H1 (cell line): Measurements from ENCODE around the gene MEP1A. TPM values are rescaled to one million over a fixed set of nuclear protein-coding genes. Genes with fewer than 3 reads are reported as not detected.

Source experiments
- CTCF ChIA-PET: fragments of 300-600 bp; sonication (Branson Sonifier 250); formaldehyde crosslinking; loops from one replicate; lab custom pipeline; 2021; ENCODE audit not compliant: partially characterized antibody; lab: Charles Lee
- POLR2A ChIA-PET: fragments of 300-600 bp; sonication (Branson Sonifier 250); formaldehyde crosslinking; loops from one replicate; lab custom pipeline; 2021; ENCODE audit warnings: inconsistent platforms; ENCODE audit not compliant: partially characterized antibody; lab: Charles Lee
- DNase-seq, 2 experiments: peaks; one replicate each; pipeline versions ENCODE4 v3.0.0 to v3.0.0-alpha.2; 2010 to 2022; ENCODE audit warnings: low spot score in 2 of 2, low read depth in 1 of 2, mixed read lengths in 1 of 2
- FAIRE-seq: peaks from 2 replicates; lab custom pipeline; 2011; peaks lifted over from hg19 to GRCh38; lab: Jason Lieb, UNC
- H2AFZ ChIP-seq: 2 replicates; pipeline ENCODE4 v1.8.1; 2012; ENCODE audit warnings: low read length, inconsistent platforms
- H2AK5ac ChIP-seq: 2 replicates; pipeline ENCODE4 v1.6.1; 2013; ENCODE audit warnings: low read depth, low read length
- H2BK120ac ChIP-seq: replicated peaks from 2 replicates; pipeline ENCODE3; 2013; ENCODE audit warnings: low read depth, low read length, inconsistent platforms
- H2BK12ac ChIP-seq: 2 replicates; pipeline ENCODE4 v1.6.1; 2013; ENCODE audit warnings: low read depth, low read length
- H2BK15ac ChIP-seq: 2 replicates; pipeline ENCODE4 v1.6.1; 2013; ENCODE audit warnings: low read length
- H2BK20ac ChIP-seq: 2 replicates; pipeline ENCODE4 v1.6.1; 2013; ENCODE audit warnings: low read length
- H2BK5ac ChIP-seq: 2 replicates; pipeline ENCODE4 v1.6.1; 2013; ENCODE audit warnings: low read depth, low read length
- H3K14ac ChIP-seq: 2 replicates; pipeline ENCODE4 v1.6.1; 2013; ENCODE audit warnings: inconsistent platforms; ENCODE audit not compliant: insufficient read length
- H3K18ac ChIP-seq: 2 replicates; pipeline ENCODE4 v1.6.1; 2013; ENCODE audit warnings: low read length; ENCODE audit errors: extremely low read depth
- H3K23ac ChIP-seq: 2 replicates; pipeline ENCODE4 v1.6.1; 2013; ENCODE audit warnings: inconsistent platforms; ENCODE audit not compliant: insufficient read length
- H3K23me2 ChIP-seq: 2 replicates; pipeline ENCODE4 v1.6.1; 2013; ENCODE audit warnings: low read depth, low read length
- H3K27ac ChIP-seq: 2 replicates; pipeline ENCODE4 v1.6.1; 2011; ENCODE audit warnings: low read depth, low read length, inconsistent platforms
- H3K27me3 ChIP-seq, 4 experiments: replicated peaks in 1 of 4; 1 replicate in 1 of 4; 2 replicates in 3 of 4; pipeline versions ENCODE4 v1.6.1 to v1.8.1; 2011 to 2013; ENCODE audit warnings: low read length in 3 of 4, mild to moderate bottlenecking in 3 of 4, inconsistent platforms in 2 of 4, mixed read lengths in 2 of 4, moderate library complexity in 1 of 4; ENCODE audit not compliant: control insufficient read depth in 3 of 4, insufficient read depth in 3 of 4; ENCODE audit errors: extremely low read depth in 1 of 4
- H3K36me3 ChIP-seq, 4 experiments: 2 replicates each; pipeline versions ENCODE4 v1.6.1 to v1.8.1; 2011 to 2013; ENCODE audit warnings: mild to moderate bottlenecking in 4 of 4, low read length in 3 of 4, moderate library complexity in 2 of 4, control low read depth in 1 of 4, inconsistent platforms in 1 of 4; ENCODE audit not compliant: insufficient read depth in 4 of 4, control insufficient read depth in 2 of 4
- H3K4ac ChIP-seq: replicated peaks from 2 replicates; pipeline ENCODE3; 2013; ENCODE audit warnings: low read length, low read depth, mixed read lengths, inconsistent platforms; ENCODE audit not compliant: insufficient read length
- H3K4me1 ChIP-seq, 4 experiments: replicated peaks in 1 of 4; 1 replicate in 1 of 4; 2 replicates in 3 of 4; pipeline versions ENCODE4 v1.6.1 to v1.8.1; 2011 to 2013; ENCODE audit warnings: low read length in 3 of 4, inconsistent platforms in 2 of 4, mixed read lengths in 1 of 4; ENCODE audit not compliant: insufficient read depth in 4 of 4, control insufficient read depth in 3 of 4
- H3K4me2 ChIP-seq, 2 experiments: 2 replicates each; pipeline versions ENCODE4 v1.6.1 to v1.8.1; 2011 to 2013; ENCODE audit warnings: low read depth in 2 of 2, low read length in 2 of 2, control low read depth in 1 of 2, inconsistent platforms in 1 of 2, mild to moderate bottlenecking in 1 of 2; ENCODE audit not compliant: insufficient read depth in 1 of 2
- H3K4me3 ChIP-seq, 4 experiments: fragments of 200-600, 300-600 bp in 1 of 4; sonication (generic), shearing (Covaris generic), sonication (Bioruptor Twin) in 1 of 4; 2 replicates each; pipeline versions ENCODE4 v1.5.1 to v1.8.1; 2011 to 2016; ENCODE audit warnings: low read length in 4 of 4, low read depth in 3 of 4, control low read depth in 2 of 4, inconsistent platforms in 2 of 4, mild to moderate bottlenecking in 2 of 4, mixed read lengths in 1 of 4, moderate library complexity in 1 of 4; ENCODE audit not compliant: insufficient read depth in 2 of 4; ENCODE audit errors: extremely low read depth in 1 of 4
- H3K56ac ChIP-seq: replicated peaks from 2 replicates; pipeline ENCODE3; 2013; ENCODE audit warnings: low read depth, mild to moderate bottlenecking, mixed read lengths, low read length, inconsistent platforms; ENCODE audit not compliant: insufficient read length
- H3K79me1 ChIP-seq: 2 replicates; pipeline ENCODE4 v1.6.1; 2013; ENCODE audit warnings: low read depth, low read length, control low read depth
- H3K79me2 ChIP-seq, 2 experiments: 2 replicates each; pipeline versions ENCODE4 v1.6.1 to v1.8.1; 2012 to 2013; ENCODE audit warnings: low read length in 2 of 2, mild to moderate bottlenecking in 2 of 2, inconsistent platforms in 1 of 2; ENCODE audit not compliant: insufficient read depth in 2 of 2, control insufficient read depth in 1 of 2
- H3K9ac ChIP-seq, 4 experiments: replicated peaks in 1 of 4; 1 replicate in 1 of 4; 2 replicates in 3 of 4; pipeline versions ENCODE4 v1.6.1 to v1.8.1; 2011 to 2013; ENCODE audit warnings: low read depth in 3 of 4, low read length in 3 of 4, control low read depth in 2 of 4, mild to moderate bottlenecking in 2 of 4, moderate library complexity in 2 of 4, inconsistent platforms in 1 of 4; ENCODE audit errors: extremely low read depth in 1 of 4
- H3K9me3 ChIP-seq, 2 experiments: 2 replicates each; pipeline versions ENCODE4 v1.6.1 to v1.8.1; 2012 to 2013; ENCODE audit warnings: mild to moderate bottlenecking in 2 of 2, moderate library complexity in 2 of 2, control low read depth in 1 of 2, inconsistent platforms in 1 of 2, low read depth in 1 of 2, low read length in 1 of 2, mixed read lengths in 1 of 2; ENCODE audit not compliant: insufficient read depth in 2 of 2
- H4K20me1 ChIP-seq, 2 experiments: replicated peaks in 1 of 2; 2 replicates each; pipeline versions ENCODE3 to v1.8.1; 2011 to 2013; ENCODE audit warnings: inconsistent platforms in 2 of 2, low read length in 2 of 2, mild to moderate bottlenecking in 1 of 2; ENCODE audit not compliant: insufficient read depth in 2 of 2, control insufficient read depth in 1 of 2
- H4K5ac ChIP-seq: 2 replicates; pipeline ENCODE4 v1.6.1; 2013; ENCODE audit warnings: low read length, low read depth, mixed read lengths, inconsistent platforms; ENCODE audit not compliant: insufficient read length
- H4K8ac ChIP-seq: 2 replicates; pipeline ENCODE4 v1.8.0; 2013; ENCODE audit warnings: mild to moderate bottlenecking, moderate library complexity, low read length, inconsistent platforms; ENCODE audit not compliant: insufficient read depth; ENCODE audit errors: extremely low read depth
- H4K91ac ChIP-seq: replicated peaks from 2 replicates; pipeline ENCODE3; 2013; ENCODE audit warnings: low read length, mixed read lengths, inconsistent platforms; ENCODE audit not compliant: insufficient read length
- ASH2L ChIP-seq: fragments of 200-600, 300-600 bp; sonication (generic); IDR thresholded peaks from one replicate; pipeline ENCODE4 v1.7.1; 2017; ENCODE audit warnings: low read length
- CEBPB ChIP-seq: IDR thresholded peaks from 2 replicates; pipeline ENCODE4 v1.6.1; 2012; ENCODE audit warnings: low read depth, low read length
- CHD1 ChIP-seq: IDR thresholded peaks from 2 replicates; pipeline ENCODE4 v1.6.1; 2012; ENCODE audit warnings: low read depth, low read length, improper control_type of control experiment
- EP300 ChIP-seq, 2 experiments: IDR thresholded peaks; 1 replicate in 1 of 2; 2 replicates in 1 of 2; pipeline ENCODE4 v1.6.1; 2011 to 2012; ENCODE audit warnings: low read depth in 2 of 2, low read length in 2 of 2, mild to moderate bottlenecking in 2 of 2, borderline replicate concordance in 1 of 2, inconsistent platforms in 1 of 2, moderate library complexity in 1 of 2
- KDM1A ChIP-seq: fragments of 200-600, 300-600 bp; sonication (generic); IDR thresholded peaks from 2 replicates; pipeline ENCODE4 v1.7.1; 2016; ENCODE audit warnings: mild to moderate bottlenecking, low read length, borderline replicate concordance
- PHF8 ChIP-seq: fragments of 200-600 bp; sonication (generic); conservative IDR thresholded peaks from 2 replicates; pipeline ENCODE4 v1.7.1; 2012; ENCODE audit warnings: low read depth, mild to moderate bottlenecking, inconsistent platforms, low read length, moderate library complexity
- RBBP5 ChIP-seq: IDR thresholded peaks from 2 replicates; pipeline ENCODE4 v1.7.1; 2012; ENCODE audit warnings: low read depth, mild to moderate bottlenecking, inconsistent platforms, low read length, moderate library complexity, borderline replicate concordance
- RNF2 ChIP-seq: fragments of 200-900, 300-1000 bp; sonication (generic); IDR thresholded peaks from 2 replicates; pipeline ENCODE4 v1.7.1; 2016; ENCODE audit warnings: borderline replicate concordance, low read depth, mild to moderate bottlenecking, antibody characterized with exemption, low read length; ENCODE audit not compliant: poor library complexity, severe bottlenecking; ENCODE audit errors: missing control alignments
- SAP30 ChIP-seq: fragments of 300-600 bp; sonication (generic); IDR thresholded peaks from 2 replicates; pipeline ENCODE4 v1.7.1; 2012; ENCODE audit warnings: low read length, moderate library complexity, mild to moderate bottlenecking, inconsistent platforms; ENCODE audit not compliant: insufficient read depth, insufficient replicate concordance
- SIX5 ChIP-seq: IDR thresholded peaks from 2 replicates; pipeline ENCODE4 v1.6.1; 2011; ENCODE audit warnings: mild to moderate bottlenecking, low read depth, low read length
- TEAD4 ChIP-seq: IDR thresholded peaks from 2 replicates; pipeline ENCODE4 v1.6.1; 2012; ENCODE audit warnings: low read depth, low read length, inconsistent platforms, mixed read lengths
- WGBS, 2 experiments: shearing (Covaris generic) in 1 of 2; methylation state at CpG; one replicate each; pipeline versions ENCODE4 v1.1.6 to v1.1.7; 2013 to 2015; ENCODE audit warnings: low lambda C conversion rate in 2 of 2, mixed read lengths in 2 of 2, inconsistent platforms in 1 of 2, low coverage in 1 of 2, missing lambda C conversion rate in 1 of 2; ENCODE audit not compliant: insufficient replicate concordance in 2 of 2, insufficient coverage in 1 of 2, insufficient read length in 1 of 2; ENCODE audit errors: extremely low coverage in 1 of 2, missing lambda C conversion rate in 1 of 2; 5-methylcytosine and 5-hydroxymethylcytosine counted together
- polyA plus RNA-seq, 7 experiments: library from polyadenylated mRNA; depleted of rRNA in 3 of 7; stranded (reverse) in 5 of 7; unstranded in 2 of 7; fragments of >200 nt in 5 of 7; fragments of 200-250 nt in 2 of 7; gene quantifications; 1 replicate in 5 of 7; 2 replicates in 1 of 7; 4 replicates in 1 of 7; pipeline versions ENCODE4 v1.2.1 to v1.2.3, GENCODE V29; 2011 to 2013; ENCODE audit warnings: missing spikeins in 2 of 7, mixed read lengths in 2 of 7
- total RNA-seq: library from RNA; stranded (reverse); fragmentation: NEBNext Ultra II Directional; extraction: Animal tissue kit (Norgen Biotek cat#: 25700); gene quantifications from 2 replicates; pipeline ENCODE4 v1.2.1, GENCODE V29; 2021
- TF ChIP-seq, protein P1 (sequence below): IDR thresholded peaks from 2 replicates; pipeline ENCODE4 v1.6.1; 2012; ENCODE audit warnings: inconsistent platforms

MEP1A gene
- total and polyA plus RNA-seq, 2 of the 8 experiments (the other 6 are each of a cell fraction or from before 2014, with no cell fraction given), result 0.03 TPM; not detected in 1

DNA sequence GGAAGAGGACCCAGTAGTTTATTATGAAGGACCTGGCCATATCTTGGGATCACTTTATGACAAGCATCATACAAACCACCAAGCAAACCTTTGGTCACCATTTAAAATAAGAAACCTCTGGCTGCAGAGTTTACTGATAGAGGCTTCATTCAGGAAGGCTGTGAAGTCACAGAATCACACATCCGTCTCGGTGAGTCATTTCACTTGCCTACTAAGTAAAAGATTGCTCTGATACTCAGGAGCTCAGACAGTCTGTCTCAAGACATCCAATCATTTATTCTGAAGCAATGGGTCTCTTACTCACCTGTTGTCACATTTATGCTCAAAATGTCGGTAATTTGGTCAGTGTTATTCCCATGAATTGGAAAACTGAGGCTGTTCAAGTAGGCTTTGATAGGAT lies 94.8 kb downstream of the MEP1A start (continued):
- no peak for TF ChIP-seq CEBPB

DNA sequence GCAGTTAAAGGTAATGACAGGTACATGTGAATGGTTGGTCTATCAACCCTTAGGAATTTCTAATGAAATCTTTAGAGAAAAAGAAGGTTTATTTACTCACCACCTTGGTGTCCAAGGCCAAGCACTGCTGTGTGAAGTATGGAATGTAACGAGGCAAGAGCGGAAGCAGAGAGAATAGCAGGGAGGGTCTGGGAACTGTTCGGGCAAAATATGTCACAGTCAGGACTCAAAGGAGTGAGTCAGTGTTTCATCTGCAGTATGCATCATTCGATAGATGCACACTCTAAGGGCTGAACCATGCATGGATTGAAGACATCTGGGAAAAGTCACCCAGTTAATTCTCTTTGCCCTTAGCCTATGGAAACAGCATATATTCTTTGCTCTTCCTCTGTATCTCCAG lies 95.4 kb downstream of the MEP1A start:
- H3K23me2 ChIP-seq, result no peaks in the 10 kb centered on the region
- H3K56ac ChIP-seq, result no peak overlapping the region
- H2BK20ac ChIP-seq, result no peak overlapping the region
- no peak overlapping the region for H3K27ac ChIP-seq
- WGBS, 2 experiments, result 83% methylated on average over 4 of the region's 4 CpGs; no CpG with 5 or more reads in 1 of the 2 experiments
- no peaks in the 10 kb centered on the region for H4K20me1 ChIP-seq
- H4K5ac ChIP-seq, result no peak overlapping the region
- H3K4me1 ChIP-seq, result no peaks in the 10 kb centered on the region
- H3K18ac ChIP-seq, result no peak overlapping the region
- H2BK12ac ChIP-seq, result no peak overlapping the region
- no peak overlapping the region for H3K9ac ChIP-seq
- H3K27me3 ChIP-seq, result no peaks in the 10 kb centered on the region
- no peak overlapping the region for H3K4me3 ChIP-seq
- H3K79me1 ChIP-seq, result no peaks in the 10 kb centered on the region
- no peaks in the 10 kb centered on the region for H3K36me3 ChIP-seq
- no peak overlapping the region for H3K4me2 ChIP-seq
- H3K4ac ChIP-seq, result no peak overlapping the region
- H3K14ac ChIP-seq, result no peak overlapping the region
- no peak overlapping the region for H2BK120ac ChIP-seq
- POLR2A ChIA-PET, result no interaction called here
- H2AFZ ChIP-seq, result no peak overlapping the region
- FAIRE-seq (no peak), DNase-seq (no peak)
- CTCF ChIA-PET, result no interaction called here
- H3K79me2 ChIP-seq, result no peaks in the 10 kb centered on the region
- no peak overlapping the region for H3K23ac ChIP-seq
- H3K9me3 ChIP-seq, result no peaks in the 10 kb centered on the region
- no peak overlapping the region for H2BK15ac ChIP-seq
- no peak overlapping the region for H4K91ac ChIP-seq
- no peak overlapping the region for H2BK5ac ChIP-seq
- no peak overlapping the region for H2AK5ac ChIP-seq
- H4K8ac ChIP-seq, result no peak overlapping the region
- TF ChIP-seq EP300 (IDR thresholded peaks at IDR 0.05; ENCODE audit: borderline replicate concordance in 1 of 2, low read depth in 2 of 2, low read length in 2 of 2), result no peak
- TF ChIP-seq CHD1, result no peak
- TF ChIP-seq PHF8, result no peak
- no peak for TF ChIP-seq TEAD4
- TF ChIP-seq RBBP5, result no peak
- no peak for TF ChIP-seq RNF2
- no peak for TF ChIP-seq SIX5
- no peak for TF ChIP-seq ASH2L
- no peak for TF ChIP-seq SAP30
- no peak for TF ChIP-seq KDM1A
- TF ChIP-seq, protein P1, sequence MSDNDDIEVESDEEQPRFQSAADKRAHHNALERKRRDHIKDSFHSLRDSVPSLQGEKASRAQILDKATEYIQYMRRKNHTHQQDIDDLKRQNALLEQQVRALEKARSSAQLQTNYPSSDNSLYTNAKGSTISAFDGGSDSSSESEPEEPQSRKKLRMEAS, result no peak
